NCI-H82 (cell line): Measurements from ENCODE around the gene PIWIL4.
A peak's percentile ranks its signal among the peaks of the same experiment; 100 is the strongest.

Experiments used
- DNase-seq: peaks from one replicate; lab custom pipeline; 2025; lab: John Stamatoyannopoulos, UW

Gene PIWIL4

GRCh38 chr11:94638301-94638901 is 71.2 kb downstream of the PIWIL4 start:
- no peak for DNase-seq

DNA sequence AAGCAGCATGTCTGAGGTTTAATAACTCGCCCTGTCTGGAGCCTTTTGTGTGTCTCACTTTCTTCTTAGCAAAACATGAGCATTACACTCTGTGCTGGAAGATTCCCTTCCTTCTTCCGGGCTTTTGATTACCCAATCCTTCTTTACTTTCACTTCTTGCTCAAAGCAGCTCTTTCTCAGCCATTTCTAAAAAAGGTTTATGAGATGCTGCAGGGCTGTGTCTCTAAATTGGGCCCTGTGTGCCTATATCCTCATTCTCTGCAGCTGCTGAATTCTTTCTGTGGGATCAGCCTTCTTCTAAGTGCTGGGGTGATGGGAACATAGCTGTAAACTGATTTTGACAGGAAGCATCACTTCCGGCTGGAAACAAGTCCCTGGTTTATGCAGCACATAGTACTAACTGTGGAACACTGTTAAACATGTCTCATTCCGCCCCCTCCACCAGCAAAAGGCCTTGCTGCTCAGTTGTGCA is 71.8 kb downstream of the PIWIL4 start:
- DNase-seq: no peak

- DNase-seq: no peak
Measured at GRCh38 chr11:94639901-94640721, 72.9 kb downstream of the PIWIL4 start.

DNA sequence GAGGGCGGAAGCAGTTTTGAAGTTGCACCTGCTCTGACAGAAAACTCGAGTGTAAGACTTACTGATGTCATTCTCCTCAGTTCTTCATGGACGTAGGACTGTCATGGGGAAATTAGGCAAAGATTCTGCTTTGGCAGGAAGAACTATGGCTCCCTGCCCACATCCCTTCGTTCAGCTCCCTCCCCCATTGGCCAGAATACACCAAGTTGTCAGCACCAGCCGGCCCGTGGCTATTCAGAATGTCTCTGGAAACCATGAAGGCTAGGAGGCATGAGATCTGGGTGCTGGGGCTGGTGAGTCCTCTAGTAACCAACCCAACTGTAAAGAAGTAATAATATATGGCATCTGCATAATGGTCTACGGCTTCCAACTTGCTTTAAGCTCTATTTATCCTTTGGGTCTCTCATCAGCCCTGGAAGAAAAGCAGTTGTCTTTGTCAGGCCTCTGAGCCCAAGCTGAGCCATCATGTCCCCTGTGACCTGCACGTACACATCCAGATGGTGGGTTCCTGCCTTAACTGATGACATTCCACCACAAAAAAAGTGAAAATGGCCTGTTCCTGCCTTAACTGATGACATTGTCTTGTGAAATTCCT is 74.1 kb downstream of the PIWIL4 start:
- no peak for DNase-seq

DNA sequence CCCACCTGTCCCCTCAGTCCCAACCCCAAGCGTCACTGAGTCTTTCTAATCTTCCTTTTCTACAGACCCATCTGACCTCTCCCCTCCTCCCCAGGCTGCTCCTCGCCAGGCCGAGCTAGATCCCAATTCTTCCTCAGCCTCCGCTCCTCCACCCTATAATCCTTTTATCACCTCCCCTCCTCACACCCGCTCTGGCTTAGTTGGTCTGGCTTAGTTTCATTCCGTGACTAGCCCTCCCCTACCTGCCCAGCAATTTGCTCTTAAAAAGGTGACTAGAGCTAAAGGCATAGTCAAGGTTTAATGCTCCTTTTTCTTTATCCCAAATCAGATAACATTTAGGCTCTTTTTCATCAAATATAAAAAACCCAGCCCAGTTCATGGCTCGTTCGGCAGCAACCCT is 76.0 kb downstream of the PIWIL4 start:
- peak; percentile 70 for DNase-seq

GRCh38 chr11:94647926-94648325 is 80.8 kb downstream of the PIWIL4 start:
- no peak for DNase-seq

GRCh38 chr11:94648789-94649188 is 81.6 kb downstream of the PIWIL4 start:
- DNase-seq: no peak

DNA sequence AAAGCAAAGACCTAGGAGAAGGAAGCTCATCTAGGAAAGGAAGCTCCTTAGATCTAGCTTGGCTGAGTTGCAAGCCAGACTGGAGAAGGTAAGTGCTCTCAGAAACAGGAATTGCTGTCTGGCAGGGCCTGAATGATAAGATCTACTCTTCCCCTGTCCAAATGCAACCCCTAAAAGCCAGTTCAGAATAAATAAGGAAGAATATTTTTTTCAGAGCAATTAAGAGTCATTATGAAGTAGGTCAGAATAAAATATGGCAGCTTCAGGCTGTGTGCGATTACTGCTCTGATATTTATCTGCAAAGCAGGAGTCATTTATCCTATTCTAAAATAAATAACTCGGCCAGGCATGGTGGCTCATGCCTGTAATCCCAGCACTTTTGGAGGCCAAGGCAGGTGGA is 82.1 kb downstream of the PIWIL4 start:
- no peak for DNase-seq

DNA sequence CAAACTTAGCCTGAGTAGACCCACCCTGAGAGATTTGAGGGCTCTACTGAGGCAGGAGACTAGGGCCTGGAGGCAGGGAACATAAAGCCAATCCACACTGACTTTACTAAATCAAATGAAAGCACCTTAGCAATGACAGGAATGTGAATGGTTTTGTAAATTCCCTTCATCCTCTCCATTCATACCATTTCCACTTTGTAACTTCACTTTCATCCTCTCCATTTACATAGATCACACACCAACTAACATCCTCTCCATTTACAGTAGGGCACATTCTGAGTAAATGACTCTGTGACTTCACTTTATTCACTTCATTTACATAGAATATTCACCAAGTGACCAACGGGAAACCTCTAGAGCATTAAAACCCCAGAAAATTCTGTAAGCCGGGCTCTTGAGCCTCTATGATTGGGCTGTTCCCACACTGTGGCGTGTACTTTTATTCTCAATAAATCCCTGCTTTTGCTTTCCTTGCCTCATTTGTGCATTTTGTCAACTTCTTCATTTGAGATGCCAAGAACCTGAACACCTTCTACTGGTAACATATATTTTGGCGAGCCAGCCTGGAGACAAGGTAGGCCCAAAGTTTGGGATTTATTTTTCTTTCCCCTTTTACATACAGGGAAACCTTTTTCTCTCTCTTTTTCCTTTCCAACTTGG is 82.9 kb downstream of the PIWIL4 start:
- DNase-seq: no peak

GRCh38 chr11:94650756-94651155 is 83.6 kb downstream of the PIWIL4 start:
- no peak for DNase-seq

DNA sequence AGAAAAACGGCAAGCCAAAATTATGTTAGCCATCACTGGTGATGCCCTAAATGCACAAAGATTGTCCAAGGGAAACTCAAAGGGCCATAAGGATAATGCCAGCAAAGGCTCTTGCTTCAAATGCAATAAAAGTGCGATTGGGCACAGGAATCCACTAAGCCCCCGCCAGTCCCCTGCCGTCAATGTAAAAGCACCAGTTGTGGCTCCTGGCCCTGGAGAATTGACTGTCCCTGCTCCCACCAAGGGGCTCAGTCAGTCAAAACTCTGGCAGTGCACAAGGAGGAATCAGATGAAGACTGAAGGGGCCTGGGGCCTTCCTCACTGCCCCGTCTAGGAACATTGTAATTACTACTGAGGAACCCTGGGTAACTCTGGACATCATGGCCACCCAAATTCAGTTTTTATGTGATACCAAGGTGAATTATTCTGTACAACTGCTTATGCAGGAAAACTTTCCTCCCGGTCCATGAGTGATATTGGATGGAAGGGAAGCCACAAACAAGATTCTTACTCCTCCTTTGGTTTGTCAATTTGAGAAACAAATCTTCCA is 85.6 kb downstream of the PIWIL4 start:
- no peak for DNase-seq

DNA sequence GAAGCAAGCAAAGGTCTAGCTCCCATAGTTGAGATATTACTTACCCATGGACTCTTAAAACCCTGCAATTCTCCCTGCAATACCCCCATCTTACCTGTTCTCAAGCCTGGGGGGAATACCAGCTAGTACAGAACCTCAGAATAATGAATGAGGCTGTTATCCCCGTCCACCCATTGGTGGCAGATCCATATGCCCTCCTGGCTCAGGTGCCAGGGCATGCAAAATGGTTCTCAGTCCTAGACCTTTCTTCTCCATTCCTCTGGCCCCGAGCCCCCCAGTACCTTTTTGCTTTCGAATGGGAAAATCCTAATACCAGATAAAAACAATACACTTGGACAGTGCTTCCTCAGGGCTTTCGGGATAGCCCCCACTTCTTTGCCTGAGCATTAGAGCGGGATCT is 86.4 kb downstream of the PIWIL4 start:
- DNase-seq: no peak

DNA sequence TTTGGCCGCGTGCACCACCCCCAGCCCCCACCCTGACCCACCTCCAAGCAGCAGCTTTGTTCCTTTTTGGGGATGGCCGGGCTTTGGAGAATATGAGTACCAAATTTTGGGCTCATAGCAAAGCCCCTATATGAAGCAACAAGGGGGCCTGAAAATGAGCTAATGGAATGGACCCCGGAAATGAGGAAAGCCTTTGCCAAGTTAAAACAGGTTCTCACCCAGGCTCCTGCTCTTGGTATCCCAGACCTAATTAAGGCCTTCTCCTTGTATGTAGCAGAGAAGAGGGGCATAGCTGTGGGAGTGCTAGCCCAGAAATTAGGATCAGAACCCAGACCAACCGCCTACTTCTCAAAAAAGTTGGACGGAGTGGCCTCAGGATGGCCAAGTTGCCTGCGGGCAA is 87.0 kb downstream of the PIWIL4 start:
- DNase-seq: no peak

DNA sequence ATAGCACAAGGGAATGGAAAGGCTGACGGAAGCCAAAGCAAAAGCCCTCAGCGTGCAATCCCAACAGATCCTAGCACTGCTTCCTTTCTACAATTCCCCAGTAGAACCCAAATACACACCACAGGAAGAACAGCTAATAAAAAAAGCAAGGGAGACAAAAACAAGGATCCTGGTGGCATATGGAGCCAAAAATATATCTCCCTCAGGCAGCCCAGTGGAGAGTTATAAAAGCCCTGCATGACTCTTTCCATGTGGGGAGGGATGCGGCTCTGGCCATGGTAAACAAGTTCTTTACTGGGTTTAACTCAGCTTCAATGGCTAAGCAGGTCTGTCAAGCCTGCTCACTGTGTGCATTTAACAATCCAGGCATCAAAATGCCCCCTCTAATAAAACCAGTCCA is 88.1 kb downstream of the PIWIL4 start:
- no peak for DNase-seq

DNA sequence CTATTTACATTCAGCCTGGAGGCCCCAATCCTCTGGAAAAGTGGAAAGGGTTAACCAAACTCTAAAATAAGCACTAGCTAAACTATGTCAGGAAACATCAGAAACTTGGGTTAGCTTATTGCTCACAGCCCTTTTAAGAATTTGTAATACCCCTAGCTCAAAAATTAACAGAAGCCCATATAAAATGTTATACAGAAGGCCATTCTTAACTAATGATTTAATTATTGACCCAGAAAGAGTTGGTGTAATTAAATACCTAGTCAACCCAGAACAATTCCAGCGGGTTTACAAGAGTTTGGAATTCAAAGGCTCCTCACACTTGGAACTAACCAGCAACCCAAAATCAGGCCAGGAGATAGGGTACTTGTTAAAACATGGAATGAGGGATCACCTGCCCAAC is 88.8 kb downstream of the PIWIL4 start:
- no peak for DNase-seq

DNA sequence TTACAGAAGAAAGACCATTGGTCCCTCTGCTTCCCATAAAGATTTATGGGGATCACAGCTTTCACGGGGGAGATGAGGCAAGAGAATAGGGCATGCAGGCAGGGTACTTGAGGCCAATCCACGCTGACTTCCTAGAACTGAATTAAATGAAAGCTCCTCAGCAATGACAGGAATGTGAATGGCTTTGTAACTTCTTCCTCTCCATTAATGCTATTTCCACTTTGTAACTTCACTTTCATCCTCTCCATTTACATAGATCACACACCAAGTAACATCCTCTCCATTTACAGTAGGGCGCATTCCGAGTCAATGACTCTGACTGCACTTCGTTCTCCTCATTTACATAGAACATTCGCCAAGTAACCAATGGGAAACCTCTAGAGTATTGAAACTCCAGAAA is 89.8 kb downstream of the PIWIL4 start:
- no peak for DNase-seq

GRCh38 chr11:94657629-94658028 is 90.5 kb downstream of the PIWIL4 start:
- DNase-seq: no peak

GRCh38 chr11:94658386-94658785 is 91.2 kb downstream of the PIWIL4 start:
- no peak for DNase-seq

DNA sequence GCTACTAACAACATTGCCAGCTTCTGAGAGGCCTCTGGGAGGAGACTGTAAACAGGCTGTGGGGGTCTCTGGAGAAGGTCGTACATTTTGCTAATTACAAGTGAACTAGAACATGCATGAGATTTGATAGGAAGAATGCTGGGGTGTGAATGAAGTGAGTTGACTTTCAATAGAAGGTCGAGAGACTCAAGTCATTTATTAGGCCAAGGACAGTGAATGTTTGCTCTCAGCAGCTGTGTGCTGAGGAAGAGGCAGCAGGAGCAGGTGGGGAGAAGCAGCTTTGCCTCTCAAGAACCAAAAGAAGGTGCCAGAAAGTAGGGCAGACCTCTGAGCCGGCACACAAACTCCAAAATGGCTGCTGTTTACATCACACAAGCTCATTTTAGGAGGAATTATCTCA is 91.7 kb downstream of the PIWIL4 start:
- DNase-seq: no peak

DNA sequence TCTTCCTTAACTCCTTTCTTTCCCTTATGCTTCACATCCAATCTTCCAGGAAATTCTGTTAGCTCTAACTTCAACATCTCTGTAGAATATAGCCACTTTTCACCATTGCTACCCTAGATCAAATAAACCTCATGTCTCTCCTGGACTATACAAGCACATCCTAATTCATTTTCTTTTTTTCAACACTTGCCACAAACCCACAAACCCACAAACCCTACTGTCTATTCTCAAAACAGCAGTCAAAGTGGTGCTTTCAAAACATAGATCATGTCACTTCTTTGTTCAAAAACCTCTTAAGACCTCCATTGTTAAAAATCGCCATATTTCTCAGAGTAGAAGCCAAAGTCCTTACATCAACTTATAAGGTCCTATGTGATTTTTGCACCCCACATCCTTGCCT is 94.3 kb downstream of the PIWIL4 start:
- DNase-seq: no peak

- no peak for DNase-seq
Measured at GRCh38 chr11:94662065-94662779, 95.1 kb downstream of the PIWIL4 start.

GRCh38 chr11:94662846-94663390 is 95.8 kb downstream of the PIWIL4 start:
- DNase-seq: no peak
